Epidermal melanocyte (primary cell): ENCODE results near the gene FRMD3.

Experiments used
- DNase-seq: peaks from one replicate; pipeline ENCODE4 v3.0.0; 2011; ENCODE audit warnings: low spot score; ENCODE audit not compliant: insufficient read length

Gene FRMD3

GRCh38 chr9:83336706-83337105 lies 201.5 kb downstream of the FRMD3 start:
- DNase-seq = no peak

- peak; percentile 50 for DNase-seq
Observed at GRCh38 chr9:83334320-83334719, 203.9 kb downstream of the FRMD3 start.

- no peak for DNase-seq
Observed at GRCh38 chr9:83330207-83331196, 207.7 kb downstream of the FRMD3 start.

- DNase-seq = no peak
Observed at GRCh38 chr9:83327750-83328622, 210.2 kb downstream of the FRMD3 start.

GRCh38 chr9:83327323-83327722 lies 210.9 kb downstream of the FRMD3 start:
- no peak for DNase-seq

- no peak for DNase-seq
Observed at GRCh38 chr9:83323148-83323547, 215.1 kb downstream of the FRMD3 start.

GRCh38 chr9:83322438-83322837 lies 215.8 kb downstream of the FRMD3 start:
- DNase-seq = no peak

GRCh38 chr9:83317244-83317643 lies 221.0 kb downstream of the FRMD3 start:
- DNase-seq = no peak

GRCh38 chr9:83315649-83316048 lies 222.6 kb downstream of the FRMD3 start:
- DNase-seq = no peak

GRCh38 chr9:83313781-83314180 lies 224.4 kb downstream of the FRMD3 start:
- no peak for DNase-seq

GRCh38 chr9:83312537-83312936 lies 225.7 kb downstream of the FRMD3 start:
- no peak for DNase-seq

- no peak for DNase-seq
Observed at GRCh38 chr9:83307066-83307724, 231.0 kb downstream of the FRMD3 start.

GRCh38 chr9:83304686-83305085 lies 233.5 kb downstream of the FRMD3 start:
- no peak for DNase-seq

- DNase-seq = no peak
Observed at GRCh38 chr9:83299571-83299970, 238.6 kb downstream of the FRMD3 start.

- no peak for DNase-seq
Observed at GRCh38 chr9:83299094-83299493, 239.1 kb downstream of the FRMD3 start.

- DNase-seq = no peak
Observed at GRCh38 chr9:83296123-83296522, 242.1 kb downstream of the FRMD3 start.

- DNase-seq = no peak
Observed at GRCh38 chr9:83294816-83295215, 243.4 kb downstream of the FRMD3 start.

- no peak for DNase-seq
Observed at GRCh38 chr9:83291196-83291595, 247.0 kb downstream of the FRMD3 start.

GRCh38 chr9:83290692-83291091 lies 247.5 kb downstream of the FRMD3 start:
- no peak for DNase-seq

GRCh38 chr9:83287021-83287420 lies 251.2 kb downstream of the FRMD3 start:
- no peak for DNase-seq

- no peak for DNase-seq
Observed at GRCh38 chr9:83285445-83286225, 252.6 kb downstream of the FRMD3 start.
